Measurements from ENCODE around the gene FAM98C.

GRCh38 chr19:38369584-38369983, 33.3 kb upstream of the FAM98C start:
- TF ChIP-seq EP300 (IDR thresholded peaks at IDR 0.05): no peak
- no peak for TF ChIP-seq CTCF (IDR thresholded peaks at IDR 0.05)
